ENCODE measurements around the gene FILIP1.

Gene FILIP1

DNA sequence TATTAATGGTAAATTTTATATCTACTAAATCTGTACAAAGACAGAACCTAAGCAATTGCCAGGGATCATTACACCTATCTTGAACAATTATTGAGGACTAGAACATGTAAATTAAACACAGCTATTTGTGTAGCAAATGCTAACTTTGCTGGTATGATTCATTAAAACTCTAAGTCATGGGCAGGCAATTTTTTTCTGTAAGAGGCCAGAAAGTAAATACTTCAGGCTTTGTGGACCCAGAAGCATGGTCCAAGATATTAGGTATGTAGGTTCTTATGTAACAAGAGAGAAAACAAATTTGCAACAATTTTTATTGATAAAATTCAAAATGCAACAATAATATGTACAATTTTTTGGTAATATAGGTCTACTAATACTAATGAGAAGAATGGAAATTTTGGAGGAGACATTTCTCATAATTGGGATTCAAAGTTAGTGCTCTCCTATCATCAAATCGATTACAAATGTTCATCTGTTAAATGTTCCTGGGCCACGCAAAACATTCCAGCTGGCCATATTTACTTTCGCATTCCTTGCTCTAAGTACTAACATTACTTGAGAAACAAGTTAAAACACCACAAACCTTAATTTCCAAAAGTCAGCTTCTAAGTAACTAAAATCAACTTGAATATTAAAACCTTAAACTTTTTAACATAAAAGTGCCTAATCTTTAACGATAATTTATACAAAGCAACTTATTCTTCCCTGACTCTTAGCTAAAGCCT is 213.3 kb downstream of the FILIP1 start:
- H3K4me3 ChIP-seq (replicated peaks; ENCODE audit: insufficient read depth, low read length), result no peak overlapping the region
- no peak for TF ChIP-seq GABPA (IDR thresholded peaks at IDR 0.05; ENCODE audit: low read depth)
- no peak for TF ChIP-seq SPI1 (IDR thresholded peaks at IDR 0.05; ENCODE audit: borderline replicate concordance, low read depth)
- TF ChIP-seq POLR2AphosphoS5 (IDR thresholded peaks at IDR 0.05; ENCODE audit: low read depth), result no peak
- no peak for TF ChIP-seq REST (IDR thresholded peaks at IDR 0.05; ENCODE audit: insufficient replicate concordance, low read depth)
- TF ChIP-seq, protein P1, sequence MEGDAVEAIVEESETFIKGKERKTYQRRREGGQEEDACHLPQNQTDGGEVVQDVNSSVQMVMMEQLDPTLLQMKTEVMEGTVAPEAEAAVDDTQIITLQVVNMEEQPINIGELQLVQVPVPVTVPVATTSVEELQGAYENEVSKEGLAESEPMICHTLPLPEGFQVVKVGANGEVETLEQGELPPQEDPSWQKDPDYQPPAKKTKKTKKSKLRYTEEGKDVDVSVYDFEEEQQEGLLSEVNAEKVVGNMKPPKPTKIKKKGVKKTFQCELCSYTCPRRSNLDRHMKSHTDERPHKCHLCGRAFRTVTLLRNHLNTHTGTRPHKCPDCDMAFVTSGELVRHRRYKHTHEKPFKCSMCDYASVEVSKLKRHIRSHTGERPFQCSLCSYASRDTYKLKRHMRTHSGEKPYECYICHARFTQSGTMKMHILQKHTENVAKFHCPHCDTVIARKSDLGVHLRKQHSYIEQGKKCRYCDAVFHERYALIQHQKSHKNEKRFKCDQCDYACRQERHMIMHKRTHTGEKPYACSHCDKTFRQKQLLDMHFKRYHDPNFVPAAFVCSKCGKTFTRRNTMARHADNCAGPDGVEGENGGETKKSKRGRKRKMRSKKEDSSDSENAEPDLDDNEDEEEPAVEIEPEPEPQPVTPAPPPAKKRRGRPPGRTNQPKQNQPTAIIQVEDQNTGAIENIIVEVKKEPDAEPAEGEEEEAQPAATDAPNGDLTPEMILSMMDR (IDR thresholded peaks at IDR 0.05; ENCODE audit: insufficient read depth, low read length), result no peak
- DNase-seq (ENCODE audit: low read depth in 1 of 2, low spot score in 1 of 2), result no peak
- no peak overlapping the region for H3K27ac ChIP-seq (replicated peaks)
- no peaks in the 10 kb centered on the region for H3K27me3 ChIP-seq (ENCODE audit: insufficient read depth, poor library complexity, severe bottlenecking)

GRCh38 chr6:75279418-75279817 is 214.2 kb downstream of the FILIP1 start:
- H3K27ac ChIP-seq (replicated peaks), result no peak overlapping the region
- H3K4me3 ChIP-seq (replicated peaks; ENCODE audit: insufficient read depth, low read length), result no peak overlapping the region
- TF ChIP-seq REST (IDR thresholded peaks at IDR 0.05; ENCODE audit: insufficient replicate concordance, low read depth) (no peak), GABPA (IDR thresholded peaks at IDR 0.05; ENCODE audit: low read depth) (no peak), POLR2AphosphoS5 (IDR thresholded peaks at IDR 0.05; ENCODE audit: low read depth) (no peak), SPI1 (IDR thresholded peaks at IDR 0.05; ENCODE audit: borderline replicate concordance, low read depth) (no peak)
- TF ChIP-seq, protein P1 (IDR thresholded peaks at IDR 0.05; ENCODE audit: insufficient read depth, low read length), result no peak
- no peaks in the 10 kb centered on the region for H3K27me3 ChIP-seq (ENCODE audit: insufficient read depth, poor library complexity, severe bottlenecking)
- DNase-seq (ENCODE audit: low read depth in 1 of 2, low spot score in 1 of 2), result no peak

DNA sequence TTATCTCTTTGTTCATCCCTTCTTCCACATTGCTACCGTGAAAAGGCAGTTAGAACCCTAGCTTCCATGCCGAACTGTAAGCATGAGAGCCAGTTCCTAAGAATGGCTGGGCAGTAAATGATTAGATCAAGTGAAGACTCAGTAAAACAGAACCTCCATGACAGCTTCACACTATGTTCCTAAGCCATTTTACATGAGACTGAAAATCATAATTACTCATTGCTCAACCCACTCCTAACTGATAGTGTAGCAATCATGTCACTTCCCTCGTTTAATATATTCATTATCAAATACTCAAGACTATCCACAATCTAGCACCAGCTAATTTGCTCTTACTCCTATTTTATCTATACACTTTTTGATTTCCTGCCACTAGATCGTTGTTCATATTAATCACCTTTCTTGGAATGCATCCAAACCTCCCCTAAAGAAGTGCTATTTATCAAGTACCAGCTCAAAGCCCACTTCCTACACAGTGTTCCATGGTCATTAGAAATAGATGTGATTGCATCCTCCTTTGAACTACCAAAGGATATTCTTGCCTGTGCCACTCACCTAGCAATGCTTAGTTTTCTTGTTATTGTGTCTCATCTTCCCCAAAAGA is 215.0 kb downstream of the FILIP1 start:
- H3K27me3 ChIP-seq (ENCODE audit: insufficient read depth, poor library complexity, severe bottlenecking), result no peaks in the 10 kb centered on the region
- H3K27ac ChIP-seq (replicated peaks), result no peak overlapping the region
- no peak for TF ChIP-seq REST (IDR thresholded peaks at IDR 0.05; ENCODE audit: insufficient replicate concordance, low read depth)
- DNase-seq (ENCODE audit: low read depth in 1 of 2, low spot score in 1 of 2), result no peak
- no peak overlapping the region for H3K4me3 ChIP-seq (replicated peaks; ENCODE audit: insufficient read depth, low read length)

Measured in HL-60 (cell line).